Rectal smooth muscle tissue (tissue), 1 donor: ENCODE results near the gene RNF125.

Experiments
- H3K27ac ChIP-seq: one replicate; pipeline ENCODE4 v1.7.0; 2013; ENCODE audit warnings: low read depth, low read length, inconsistent platforms
- H3K27me3 ChIP-seq: one replicate; pipeline ENCODE4 v1.7.0; 2013; ENCODE audit warnings: low read length; ENCODE audit not compliant: control insufficient read depth, insufficient read depth
- H3K36me3 ChIP-seq: one replicate; pipeline ENCODE4 v1.7.0; 2013; ENCODE audit warnings: low read length; ENCODE audit not compliant: control insufficient read depth, insufficient read depth
- H3K4me1 ChIP-seq: one replicate; pipeline ENCODE4 v1.7.0; 2013; ENCODE audit warnings: low read length; ENCODE audit not compliant: control insufficient read depth, insufficient read depth
- H3K4me3 ChIP-seq: one replicate; pipeline ENCODE4 v1.7.0; 2013; ENCODE audit warnings: low read length
- H3K9ac ChIP-seq: one replicate; pipeline ENCODE4 v1.7.0; 2013; ENCODE audit warnings: low read length

The RNF125 gene

DNA sequence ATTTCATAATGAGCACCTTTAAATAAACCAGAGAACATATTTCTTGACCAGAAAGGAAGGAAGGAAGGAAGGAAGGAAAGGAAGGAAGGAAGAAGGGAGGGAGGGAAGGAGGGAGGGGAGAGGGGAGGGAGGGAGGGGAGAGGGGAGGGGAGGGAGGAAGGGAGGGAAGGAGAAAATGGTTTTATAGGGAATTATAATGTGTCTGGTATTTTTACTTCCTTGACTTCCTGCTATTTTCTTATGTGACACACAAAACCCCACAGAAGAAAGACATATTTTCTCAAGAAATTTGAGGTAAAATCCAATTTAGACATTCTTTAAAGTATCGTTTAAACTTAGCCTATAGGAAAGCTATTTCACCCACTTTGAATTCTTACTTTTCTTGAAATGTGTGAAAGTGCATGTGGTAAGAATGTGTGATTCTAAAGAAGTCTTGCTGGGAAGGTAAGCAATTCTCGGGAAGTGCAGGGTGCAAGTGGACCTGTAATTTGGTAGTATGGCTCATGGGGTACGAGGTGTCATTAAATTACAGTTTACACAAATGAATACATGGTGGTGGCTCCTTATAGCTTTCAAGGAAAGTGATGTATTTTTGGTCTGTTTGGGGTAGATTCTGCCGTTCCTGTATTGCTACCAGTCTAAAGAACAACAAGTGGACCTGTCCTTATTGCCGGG lies 18.0 kb downstream of the RNF125 start:
- Histone ChIP-seq H3K36me3 (no peaks in the 10 kb centered on the region), H3K4me3 (no peak overlapping the region), H3K4me1 (no peaks in the 10 kb centered on the region), H3K27ac (no peak overlapping the region), H3K9ac (no peak overlapping the region), H3K27me3 (no peaks in the 10 kb centered on the region)

DNA sequence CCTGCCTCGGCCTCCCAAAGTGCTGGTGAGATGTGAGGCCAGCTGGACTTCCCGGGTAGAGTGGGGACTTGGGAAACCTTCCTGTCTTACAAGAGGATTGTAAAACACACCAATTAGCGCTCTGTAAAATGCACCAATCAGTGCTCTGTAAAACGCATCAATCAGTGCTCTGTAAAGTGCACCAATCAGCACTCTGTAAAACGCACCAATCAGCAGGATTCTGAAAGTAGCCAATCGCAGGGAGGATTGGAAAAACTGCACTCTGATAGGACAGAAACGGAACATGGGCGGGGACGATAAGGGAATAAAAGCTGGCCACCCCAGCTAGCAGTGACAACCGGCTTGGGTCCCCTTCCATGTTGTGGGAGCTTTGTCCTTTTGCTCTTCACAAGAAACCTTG lies 19.0 kb downstream of the RNF125 start:
- H3K36me3 ChIP-seq: no peaks in the 10 kb centered on the region
- no peaks in the 10 kb centered on the region for H3K27me3 ChIP-seq
- no peak overlapping the region for H3K27ac ChIP-seq
- no peaks in the 10 kb centered on the region for H3K4me1 ChIP-seq
- no peak overlapping the region for H3K4me3 ChIP-seq
- H3K9ac ChIP-seq: no peak overlapping the region

DNA sequence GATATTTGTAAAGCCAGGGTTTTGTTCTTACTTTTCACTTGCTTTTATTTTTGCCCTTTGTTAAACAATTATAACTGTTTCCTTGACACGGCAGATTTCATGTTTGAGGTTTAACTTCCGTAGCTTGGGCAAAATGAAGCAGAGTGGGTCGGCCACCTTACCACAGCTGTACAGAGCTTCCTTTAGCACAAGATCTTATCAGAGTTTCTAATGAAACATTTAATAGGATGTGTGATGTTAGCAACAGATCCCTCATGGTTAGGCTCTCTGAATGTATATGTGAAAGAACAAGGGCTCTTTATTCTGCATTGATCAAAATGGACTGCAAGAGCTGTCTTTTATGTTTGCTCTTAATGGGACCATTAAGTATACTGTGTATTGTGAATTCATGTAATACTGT lies 22.3 kb downstream of the RNF125 start:
- Histone ChIP-seq H3K27me3 (no peaks in the 10 kb centered on the region), H3K36me3 (no peaks in the 10 kb centered on the region), H3K9ac (no peak overlapping the region), H3K27ac (no peak overlapping the region), H3K4me1 (no peaks in the 10 kb centered on the region), H3K4me3 (no peak overlapping the region)

DNA sequence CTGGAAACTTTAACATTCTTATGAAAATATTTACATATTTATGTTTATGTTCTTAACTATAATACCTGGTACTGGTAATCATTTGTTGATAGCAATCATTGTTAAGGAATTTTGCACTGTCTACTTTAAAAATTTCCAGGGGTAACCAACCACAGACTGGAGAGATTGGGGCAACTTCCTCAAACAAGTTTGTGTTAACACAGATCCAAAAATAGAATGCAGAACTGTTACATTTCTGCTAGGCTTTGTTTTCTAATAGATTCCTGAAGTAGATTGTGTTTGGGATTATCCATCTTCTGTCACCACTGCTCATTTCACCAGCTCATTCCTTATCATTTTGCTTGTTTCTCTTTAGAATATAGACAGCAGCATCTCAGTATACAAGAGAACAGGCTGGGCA lies 23.7 kb downstream of the RNF125 start:
- Histone ChIP-seq H3K9ac (no peak overlapping the region), H3K27me3 (no peaks in the 10 kb centered on the region), H3K4me1 (no peaks in the 10 kb centered on the region), H3K27ac (no peak overlapping the region), H3K36me3 (no peaks in the 10 kb centered on the region), H3K4me3 (no peak overlapping the region)

DNA sequence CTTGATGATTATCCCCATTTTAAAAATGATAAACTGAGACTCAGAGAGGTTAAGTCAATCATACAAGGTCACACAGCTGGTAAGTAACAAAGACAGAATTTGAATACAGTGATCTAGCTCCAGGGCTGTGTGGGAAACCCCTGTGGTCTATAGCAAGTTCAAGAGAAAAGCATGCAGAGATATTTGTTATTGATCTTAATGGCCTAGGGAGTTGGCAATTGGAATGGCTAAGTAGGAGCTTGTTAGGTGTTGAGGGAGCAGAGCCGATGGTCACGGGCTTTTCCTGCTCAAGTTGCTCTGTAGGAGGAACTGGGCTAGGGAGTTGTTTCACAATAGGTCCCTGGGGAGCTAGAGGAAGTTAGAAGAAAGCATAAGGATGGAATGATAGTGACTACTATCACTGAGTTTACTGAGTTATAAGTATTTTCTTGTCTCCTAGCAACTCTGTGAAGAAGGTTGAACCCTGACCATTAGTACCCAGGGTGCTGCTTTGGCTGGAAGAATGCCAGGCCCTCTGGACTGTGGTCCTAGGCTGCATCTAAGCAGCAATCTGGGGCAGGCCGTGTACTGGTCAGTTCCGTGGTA lies 30.0 kb downstream of the RNF125 start:
- H3K27ac ChIP-seq: no peak overlapping the region
- H3K36me3 ChIP-seq: no peaks in the 10 kb centered on the region
- no peak overlapping the region for H3K4me3 ChIP-seq
- H3K9ac ChIP-seq: no peak overlapping the region
- H3K4me1 ChIP-seq: no peaks in the 10 kb centered on the region
- no peaks in the 10 kb centered on the region for H3K27me3 ChIP-seq

DNA sequence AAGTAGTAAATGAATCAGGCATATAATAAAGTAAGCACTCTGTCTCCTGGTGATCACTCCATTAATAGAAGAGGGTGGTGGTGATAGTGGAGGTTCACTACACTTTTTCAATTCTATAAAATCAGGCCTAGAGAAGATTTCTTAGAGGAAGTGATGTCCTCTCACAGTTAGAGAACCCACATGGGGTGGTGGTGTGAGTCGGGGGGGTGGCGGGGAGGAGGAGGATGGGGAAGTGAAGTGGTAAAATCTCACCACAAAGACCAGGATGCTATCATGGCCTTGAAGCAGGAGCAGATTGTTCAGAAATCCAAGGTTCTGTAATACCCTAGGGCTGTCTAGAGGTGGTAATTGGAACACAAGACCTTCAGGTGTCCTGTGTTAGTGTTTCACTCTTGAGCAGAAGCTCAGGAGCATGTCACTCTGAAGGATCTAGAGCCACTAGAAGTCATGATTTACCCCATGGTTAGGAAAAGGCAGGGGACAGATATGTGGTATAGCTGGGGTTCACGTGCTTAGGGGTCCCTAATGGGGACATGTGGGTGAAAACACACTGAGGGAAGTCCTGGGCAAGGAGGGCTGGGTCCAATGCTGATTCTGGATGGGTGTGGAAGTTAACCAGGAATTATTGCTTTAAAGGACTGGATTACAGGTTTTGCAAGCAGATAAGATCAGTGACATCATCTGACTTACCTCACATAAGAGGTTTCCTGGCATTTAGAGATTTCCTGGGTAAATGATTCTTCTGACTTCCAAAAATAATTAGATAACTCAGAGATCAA lies 31.0 kb downstream of the RNF125 start:
- no peak overlapping the region for H3K9ac ChIP-seq
- H3K4me1 ChIP-seq: no peaks in the 10 kb centered on the region
- no peaks in the 10 kb centered on the region for H3K27me3 ChIP-seq
- no peak overlapping the region for H3K27ac ChIP-seq
- H3K4me3 ChIP-seq: no peak overlapping the region
- H3K36me3 ChIP-seq: no peaks in the 10 kb centered on the region

DNA sequence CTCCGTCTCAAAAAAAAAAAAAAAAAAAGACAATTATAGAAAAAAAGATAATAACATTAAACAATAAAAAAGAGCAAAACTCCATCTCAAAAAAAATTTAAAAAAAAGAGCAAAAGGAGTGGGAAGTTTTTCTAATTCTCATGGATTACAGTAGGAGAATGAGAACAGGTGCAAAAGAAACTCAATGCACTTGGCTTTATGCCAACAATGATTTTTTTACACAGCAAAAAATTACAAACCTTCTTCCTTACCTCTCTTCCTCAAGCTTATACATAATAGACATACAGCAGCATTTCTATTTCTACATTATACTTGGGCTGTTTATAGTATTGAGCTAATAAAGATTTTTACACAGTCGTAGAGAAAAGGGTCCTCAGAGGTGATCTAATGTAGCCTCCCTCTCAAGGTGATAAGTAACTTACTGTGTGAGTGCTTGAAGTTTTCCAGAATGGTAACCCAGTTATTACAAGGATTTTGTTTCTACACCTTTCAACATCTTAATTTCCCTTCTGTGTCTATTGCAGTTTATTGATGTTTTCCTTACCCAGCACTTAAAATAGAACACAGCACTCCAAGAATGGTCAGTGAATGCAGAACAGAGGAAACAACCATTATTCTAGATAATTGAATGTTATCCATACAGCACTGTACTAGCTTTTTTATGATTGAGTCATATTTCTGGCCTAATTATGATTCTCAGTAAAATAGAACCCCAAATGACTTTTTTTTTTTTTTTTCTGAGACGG lies 38.2 kb downstream of the RNF125 start:
- H3K4me1 ChIP-seq: no peaks in the 10 kb centered on the region
- H3K9ac ChIP-seq: no peak overlapping the region
- no peaks in the 10 kb centered on the region for H3K27me3 ChIP-seq
- no peaks in the 10 kb centered on the region for H3K36me3 ChIP-seq
- no peak overlapping the region for H3K27ac ChIP-seq
- no peak overlapping the region for H3K4me3 ChIP-seq

DNA sequence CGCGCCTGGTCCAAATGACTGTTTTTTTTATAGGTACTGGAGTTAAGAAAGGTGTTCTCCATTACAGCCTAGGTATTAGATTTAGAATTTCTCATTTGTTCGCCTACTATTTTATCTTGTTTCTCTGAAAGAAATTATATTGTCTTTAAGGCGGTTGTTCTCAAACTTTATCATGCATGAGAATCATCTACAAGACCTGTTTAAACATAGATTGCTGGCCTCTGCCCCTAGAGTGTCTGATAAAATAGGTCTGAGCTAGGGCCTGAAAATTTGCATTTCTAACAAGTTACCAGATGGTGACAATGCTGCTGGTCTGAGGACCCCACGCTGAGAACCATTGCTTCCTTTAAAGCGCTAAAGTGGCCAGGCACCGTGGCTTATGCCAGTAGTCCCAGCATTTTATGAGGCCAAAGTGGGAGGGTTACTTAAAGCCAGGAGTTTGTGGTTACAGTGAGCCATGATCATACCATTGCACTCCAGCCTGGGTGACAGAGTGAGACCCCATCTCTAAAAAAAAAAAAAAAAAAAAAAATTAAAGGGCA lies 39.1 kb downstream of the RNF125 start:
- Histone ChIP-seq H3K4me3 (no peak overlapping the region), H3K27me3 (no peaks in the 10 kb centered on the region), H3K9ac (no peak overlapping the region), H3K4me1 (no peaks in the 10 kb centered on the region), H3K36me3 (no peaks in the 10 kb centered on the region), H3K27ac (no peak overlapping the region)

DNA sequence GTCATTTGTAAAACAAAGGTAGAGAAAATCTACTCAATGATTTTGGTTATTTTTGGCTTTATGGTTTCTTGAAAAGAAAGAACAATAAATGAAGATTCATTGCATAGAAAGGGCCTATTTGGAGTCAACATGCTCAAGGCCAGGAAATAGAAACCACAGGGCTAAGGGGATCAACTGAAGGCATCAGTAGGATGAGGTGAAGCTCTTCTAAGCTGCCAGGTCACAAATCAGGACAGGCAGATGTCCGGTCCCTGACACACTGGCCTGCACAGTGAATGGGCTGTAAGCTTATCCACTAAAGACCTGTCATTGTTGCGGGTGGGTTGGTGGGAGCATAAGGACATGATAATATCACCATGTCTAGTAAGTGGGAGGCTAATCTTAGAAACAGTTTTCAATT lies 41.4 kb downstream of the RNF125 start:
- H3K36me3 ChIP-seq: no peaks in the 10 kb centered on the region
- no peak overlapping the region for H3K4me3 ChIP-seq
- no peak overlapping the region for H3K27ac ChIP-seq

DNA sequence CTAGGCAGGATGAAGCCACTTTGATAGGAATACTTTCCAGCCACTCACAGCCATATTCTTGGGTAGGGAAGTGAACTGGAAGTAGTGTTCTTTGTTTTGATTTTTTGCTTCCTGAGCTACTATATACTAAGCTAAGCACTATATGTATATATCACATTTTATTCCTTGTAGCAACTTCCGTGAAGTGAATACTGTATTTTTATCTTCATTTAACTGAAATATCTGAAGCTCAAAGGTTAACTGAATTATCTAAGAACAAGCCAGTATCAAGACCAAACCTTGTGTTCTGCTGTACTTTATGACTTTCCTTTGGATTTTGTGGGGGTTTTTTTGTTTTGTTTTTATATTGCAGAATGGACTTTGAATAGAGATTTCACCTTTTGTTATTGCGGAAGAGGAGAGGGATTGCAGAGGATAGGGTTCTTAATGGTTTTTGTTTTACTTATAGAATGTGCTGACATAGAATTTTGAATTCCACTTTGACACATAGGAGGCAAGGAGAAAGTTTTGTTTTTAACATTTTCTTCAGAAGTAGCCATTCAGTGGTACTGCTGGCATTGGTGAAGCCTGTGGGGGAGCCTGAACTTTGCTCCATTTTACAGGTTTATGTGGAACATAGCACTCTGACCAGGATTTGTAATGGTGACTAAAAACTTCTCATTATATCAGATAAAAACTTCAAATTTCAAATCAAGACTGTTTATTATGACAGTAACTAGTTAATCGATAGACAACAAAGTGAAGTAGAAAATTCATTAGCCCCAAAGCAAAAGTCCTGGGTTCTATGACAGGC lies 48.9 kb downstream of the RNF125 start:
- H3K4me3 ChIP-seq: no peak overlapping the region
- no peaks in the 10 kb centered on the region for H3K4me1 ChIP-seq
- no peaks in the 10 kb centered on the region for H3K27me3 ChIP-seq
- H3K9ac ChIP-seq: no peak overlapping the region
- no peak overlapping the region for H3K27ac ChIP-seq
- H3K36me3 ChIP-seq: no peaks in the 10 kb centered on the region

More for the DNA sequence above, 41.4 kb downstream of the RNF125 start:
- no peaks in the 10 kb centered on the region for H3K4me1 ChIP-seq
- H3K9ac ChIP-seq: no peak overlapping the region
- H3K27me3 ChIP-seq: no peaks in the 10 kb centered on the region

DNA sequence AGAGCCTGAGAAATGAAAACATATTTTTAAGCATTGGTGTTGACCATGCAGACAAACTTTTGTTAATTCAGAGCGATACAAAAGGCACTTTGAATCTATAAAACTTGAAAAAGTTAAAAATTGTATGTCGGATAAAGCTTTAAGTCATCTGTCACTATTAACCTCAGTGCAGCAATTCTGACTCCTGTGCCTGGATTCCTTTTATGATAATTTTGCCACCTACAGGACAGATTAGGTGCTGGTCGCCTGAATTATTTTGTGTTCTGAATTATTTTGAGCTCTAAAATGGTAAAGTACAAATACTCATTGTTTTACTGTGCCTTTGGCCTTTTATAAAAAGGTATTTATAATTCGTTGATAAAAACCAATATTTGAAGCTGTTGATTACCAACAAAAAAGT lies 53.7 kb downstream of the RNF125 start:
- Histone ChIP-seq H3K27me3 (no peaks in the 10 kb centered on the region), H3K27ac (no peak overlapping the region), H3K9ac (no peak overlapping the region), H3K4me1 (no peaks in the 10 kb centered on the region), H3K4me3 (no peak overlapping the region), H3K36me3 (no peaks in the 10 kb centered on the region)
